D721Med (cell line): ENCODE results near the gene PTRH2.
"Not testable (repeated sequence)": the region's sequence is repeated elsewhere in the genome, so short reads cannot be mapped to it uniquely, and the experiment has no call there.

ENCODE experiments used
- DNase-seq: peaks from one replicate; pipeline ENCODE4 v3.0.0; 2011; ENCODE audit warnings: low spot score; ENCODE audit not compliant: insufficient read length
- FAIRE-seq: peaks from 2 replicates; lab custom pipeline; 2011; peaks lifted over from hg19 to GRCh38; lab: Jason Lieb, UNC
- CTCF ChIP-seq: IDR thresholded peaks from 2 replicates; pipeline ENCODE4 v1.5.1; 2012; ENCODE audit warnings: mild to moderate bottlenecking, control low read depth; ENCODE audit not compliant: insufficient read depth; ENCODE audit errors: missing control alignments

PTRH2 gene

GRCh38 chr17:59675231-59675630, 32.0 kb downstream of the PTRH2 start:
- no peak for FAIRE-seq

GRCh38 chr17:59671386-59671785, 35.8 kb downstream of the PTRH2 start:
- FAIRE-seq (no peak), DNase-seq (no peak)
- no peak for TF ChIP-seq CTCF

More at GRCh38 chr17:59675231-59675630, 32.0 kb downstream of the PTRH2 start:
- TF ChIP-seq CTCF, result no peak
- DNase-seq, result no peak

- FAIRE-seq, result no peak
- DNase-seq, result no peak
- no peak for TF ChIP-seq CTCF
Measured at GRCh38 chr17:59669944-59670343, 37.3 kb downstream of the PTRH2 start.

GRCh38 chr17:59669411-59669810, 37.8 kb downstream of the PTRH2 start:
- DNase-seq (no peak), FAIRE-seq (no peak)
- TF ChIP-seq CTCF, result no peak

GRCh38 chr17:59668816-59669215, 38.4 kb downstream of the PTRH2 start:
- DNase-seq (no peak), FAIRE-seq (no peak)
- TF ChIP-seq CTCF, result no peak

- FAIRE-seq (no peak), DNase-seq (no peak)
- TF ChIP-seq CTCF, result no peak
Measured at GRCh38 chr17:59666235-59666634, 41.0 kb downstream of the PTRH2 start.

GRCh38 chr17:59656624-59657023, 50.6 kb downstream of the PTRH2 start:
- not testable (repeated sequence) for FAIRE-seq

GRCh38 chr17:59652119-59652518, 55.1 kb downstream of the PTRH2 start:
- no peak for DNase-seq
- TF ChIP-seq CTCF, result no peak

More at GRCh38 chr17:59656624-59657023, 50.6 kb downstream of the PTRH2 start:
- not testable (repeated sequence) for DNase-seq

More at GRCh38 chr17:59652119-59652518, 55.1 kb downstream of the PTRH2 start:
- FAIRE-seq, result no peak
